Measurements from ENCODE around the gene EIF4A3.

The EIF4A3 gene

GRCh38 chr17:80110927-80111701 is 35.8 kb downstream of the EIF4A3 start:
- no peak for DNase-seq

GRCh38 chr17:80110447-80110812 is 36.5 kb downstream of the EIF4A3 start:
- DNase-seq = no peak

- no peak for DNase-seq
Measured at GRCh38 chr17:80109713-80110446, 37.0 kb downstream of the EIF4A3 start.

GRCh38 chr17:80109066-80109660 is 37.8 kb downstream of the EIF4A3 start:
- no peak for DNase-seq

- no peak for DNase-seq
Measured at GRCh38 chr17:80108036-80108971, 38.6 kb downstream of the EIF4A3 start.

GRCh38 chr17:80107231-80108021 is 39.5 kb downstream of the EIF4A3 start:
- no peak for DNase-seq

GRCh38 chr17:80106751-80107150 is 40.2 kb downstream of the EIF4A3 start:
- no peak for DNase-seq

GRCh38 chr17:80106176-80106575 is 40.8 kb downstream of the EIF4A3 start:
- no peak for DNase-seq

GRCh38 chr17:80105762-80106161 is 41.2 kb downstream of the EIF4A3 start:
- DNase-seq = no peak

GRCh38 chr17:80104956-80105375 is 42.0 kb downstream of the EIF4A3 start:
- no peak for DNase-seq

- DNase-seq = no peak
Measured at GRCh38 chr17:80104321-80104955, 42.5 kb downstream of the EIF4A3 start.

- no peak for DNase-seq
Measured at GRCh38 chr17:80103449-80104085, 43.4 kb downstream of the EIF4A3 start.

- DNase-seq = no peak
Measured at GRCh38 chr17:80102664-80103448, 44.1 kb downstream of the EIF4A3 start.

- no peak for DNase-seq
Measured at GRCh38 chr17:80101946-80102663, 44.8 kb downstream of the EIF4A3 start.

GRCh38 chr17:80101011-80101945 is 45.6 kb downstream of the EIF4A3 start, which contains the start of gene GAA:
Gene GAA (plus strand): TSS chr17:80101581. CDS start chr17:80104587, 3,006 bp downstream.
- peak; percentile 91 for DNase-seq

GRCh38 chr17:80100035-80100323 is 46.9 kb downstream of the EIF4A3 start:
- no peak for DNase-seq

GRCh38 chr17:80099291-80100034 is 47.5 kb downstream of the EIF4A3 start:
- no peak for DNase-seq

All from activated CD4-positive, alpha-beta T cell treated with anti-CD3 and anti-CD28 coated beads, Interleukin-10, Interleukin-2, amounts not matched to agents 100 ng/mL and 50 ng/mL, durations not matched to agents 16 hours and 8 hours (primary cell).